ENCODE data around the gene SNX10. TPM values are rescaled to one million over a fixed set of nuclear protein-coding genes. Genes with fewer than 3 reads are reported as not detected.

Gene SNX10
- total and polyA plus RNA-seq, 2 of the 4 experiments (the other 2 are of a cell fraction): not detected

DNA sequence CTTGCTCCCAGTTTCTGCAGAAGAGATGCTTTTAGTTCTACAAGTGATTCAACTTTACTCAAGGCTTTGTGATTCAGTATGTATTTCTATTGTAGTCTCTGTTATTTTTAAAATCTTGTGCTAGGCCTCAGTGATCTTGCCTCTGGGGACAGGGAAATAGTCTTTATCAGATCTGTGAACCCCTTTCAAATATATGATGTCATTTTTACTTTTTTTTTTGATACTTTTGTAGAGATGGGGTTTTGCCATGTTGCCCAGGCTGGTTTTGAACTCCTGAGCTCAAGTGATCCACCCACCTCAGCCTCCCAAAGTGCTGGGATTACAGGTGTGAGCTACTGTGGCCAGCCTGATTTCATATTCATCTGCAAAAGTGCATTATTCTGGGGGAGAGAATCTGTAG is 3.4 kb downstream of the SNX10 start:
- Histone ChIP-seq H3K9me3 (ENCODE audit: control insufficient read depth, insufficient read depth, low read length) (0 out of 2 replicates have a peak, but pooled peaks cover 1% of the 10 kb centered on the region), H3K27ac (ENCODE audit: insufficient read depth, low read length) (no peak overlapping the region), H3K4me3 (ENCODE audit: insufficient read depth, low read depth, low read length) (no peak overlapping the region), H3K4me2 (ENCODE audit: low read depth, low read length) (no peak overlapping the region), H3K9ac (ENCODE audit: low read depth, low read length) (no peak overlapping the region), H3K79me1 (ENCODE audit: low read depth in 1 of 2, low read length in 2 of 2) (no peaks in the 10 kb centered on the region), H3K36me3 (ENCODE audit: control insufficient read depth, insufficient read depth, low read length) (no peaks in the 10 kb centered on the region), H2BK20ac (ENCODE audit: low read depth, low read length) (no peak overlapping the region), H4K8ac (ENCODE audit: low read depth in 2 of 2, low read length in 2 of 2) (no peak overlapping the region), H3K27me3 (ENCODE audit: control insufficient read depth, insufficient read depth, low read length) (peaks cover 13% of the 10 kb centered on the region), H4K91ac (ENCODE audit: insufficient read depth, low read depth, low read length) (no peak overlapping the region), H3K18ac (ENCODE audit: low read depth, low read length) (no peak overlapping the region), H2BK5ac (ENCODE audit: low read depth, low read length, poor library complexity, severe bottlenecking) (no peak overlapping the region), H2BK120ac (ENCODE audit: low read depth, low read length) (no peak overlapping the region), H3K4ac (ENCODE audit: low read depth, low read length) (no peak overlapping the region), H3K14ac (replicated peaks; ENCODE audit: low read depth, low read length) (no peak overlapping the region), H4K5ac (ENCODE audit: low read depth, low read length) (no peak overlapping the region), H3K23ac (ENCODE audit: low read depth, low read length) (no peak overlapping the region), H2AK5ac (ENCODE audit: low read depth, low read length) (no peak overlapping the region), H2AK9ac (replicated peaks; ENCODE audit: low read depth, low read length, poor library complexity) (no peak overlapping the region), H2BK15ac (ENCODE audit: low read depth, low read length) (no peak overlapping the region), H2AFZ (replicated peaks; ENCODE audit: low read length, poor library complexity) (no peak overlapping the region), H3K9me1 (ENCODE audit: insufficient read depth, low read length) (no peaks in the 10 kb centered on the region), H3K56ac (ENCODE audit: extremely low read depth, insufficient read depth, low read length) (no peak overlapping the region), H3K4me1 (ENCODE audit: control insufficient read depth, insufficient read depth, low read length) (no peaks in the 10 kb centered on the region), H4K20me1 (ENCODE audit: insufficient read depth, low read length) (no peaks in the 10 kb centered on the region)
- ChIA-PET CTCF (interaction anchor here (0.7 kb wide), 1 partner anchor 472 kb away, joined by 3 read pairs; no protein-coding TSS in a partner anchor), POLR2A (ENCODE audit: unreplicated experiment) (no interaction called here)
- no peak for DNase-seq
- intact Hi-C loops (cut with micrococcal nuclease) (no loop called here), dilution Hi-C loops (cut with HindIII; ENCODE audit: low sequenced_read_pairs, unreplicated experiment) (no loop called here), in situ Hi-C loops (cut with MboI; ENCODE audit: low sequenced_read_pairs) (no loop called here)
- TF ChIP-seq RFX5 (IDR thresholded peaks at IDR 0.05; ENCODE audit: low read depth, low read length) (no peak), FOS (IDR thresholded peaks at IDR 0.05; ENCODE audit: low read depth, low read length) (no peak), USF2 (IDR thresholded peaks at IDR 0.05; ENCODE audit: low read depth, low read length) (no peak), RCOR1 (IDR thresholded peaks at IDR 0.05; ENCODE audit: insufficient replicate concordance, low read length) (no peak), CHD1 (IDR thresholded peaks at IDR 0.05; ENCODE audit: low read depth, low read length) (no peak)
- ATAC-seq (ENCODE audit: low read depth): no peak
- no TSS peak for BruUV-seq (replicated peaks)

Data from IMR-90 (cell line).